ENCODE measurements around the gene SPIN2B.

The SPIN2B gene

GRCh38 chrX:57074458-57074857 is 46.9 kb downstream of the SPIN2B start:
- in situ Hi-C loops (cut with MboI; ENCODE audit: low sequenced_read_pairs) = no loop called here

- in situ Hi-C loops (cut with MboI; ENCODE audit: low sequenced_read_pairs) = no loop called here
Observed at GRCh38 chrX:57070185-57070984, 51.0 kb downstream of the SPIN2B start.

All from HL-60/S4 (cell line).